K562 (cell line): Measurements from ENCODE around the gene PLXNB2. TPM values are rescaled to one million over a fixed set of nuclear protein-coding genes. Genes with fewer than 3 reads are reported as not detected.

ENCODE experiments used
- CC2D1A ChIP-seq: fragments of 450-650 bp; IDR thresholded peaks from 2 replicates; pipeline ENCODE4 v1.6.1; 2017; ENCODE audit warnings: mild to moderate bottlenecking
- DACH1 ChIP-seq: fragments of 450-650 bp; IDR thresholded peaks from 2 replicates; pipeline ENCODE4 v1.6.1; 2018; ENCODE audit not compliant: partially characterized antibody
- JUND ChIP-seq, 2 experiments: IDR thresholded peaks; 2 replicates in 1 of 2; 3 replicates in 1 of 2; pipeline ENCODE4 v1.6.1; 2011; ENCODE audit warnings: borderline replicate concordance in 2 of 2, low read depth in 2 of 2, low read length in 2 of 2, improper control_type of control experiment in 1 of 2, missing biosample characterization in 1 of 2, missing genetic modification characterization in 1 of 2, missing genetic modification reagents in 1 of 2
- MITF ChIP-seq: IDR thresholded peaks from 2 replicates; pipeline ENCODE4 v1.6.1; 2014; ENCODE audit warnings: antibody characterized with exemption
- ZBTB33 ChIP-seq: sonication (generic); formaldehyde crosslinking; IDR thresholded peaks from 2 replicates; pipeline ENCODE4 v1.8.1; 2023; ENCODE audit warnings: mild to moderate bottlenecking, missing genetic modification reagents
- ZC3H11A ChIP-seq: IDR thresholded peaks from 2 replicates; pipeline ENCODE4 v1.6.1; 2012; ENCODE audit warnings: low read depth, low read length, improper control_type of control experiment
- ZNF696 ChIP-seq: fragments of 250-450 bp; sonication (Bioruptor Pico); conservative IDR thresholded peaks from 2 replicates; pipeline ENCODE4 v1.4.0; 2020; ENCODE audit warnings: mild to moderate bottlenecking, moderate library complexity
- polyA plus RNA-seq, 8 experiments: library from polyadenylated mRNA; depleted of rRNA in 4 of 8; stranded (reverse) in 5 of 8; unstranded in 3 of 8; fragments of >200 nt; fragmentation: Nextera tagmentation in 2 of 8; fragmentation: Illumina TruSeq in 1 of 8; extraction: Ambion mirVana in 2 of 8; extraction: Trizol in 1 of 8; gene quantifications; 2 replicates each; pipeline versions ENCODE4 v1.2.1 to v1.2.3, GENCODE V29; 2011 to 2014; ENCODE audit warnings: inconsistent platforms in 1 of 8, missing spikeins in 1 of 8
- total RNA-seq, 7 experiments: library from RNA; depleted of rRNA in 6 of 7; stranded (reverse); fragments of >200 nt in 6 of 7; fragmentation: Illumina TruSeq in 2 of 7; extraction: Trizol in 2 of 7; gene quantifications; 2 replicates each; pipeline versions ENCODE4 v1.2.1 to v1.2.3, GENCODE V29; 2011 to 2021; ENCODE audit warnings: low replicate concordance in 1 of 7
- TF ChIP-seq, protein P1 (sequence below), 2 experiments: fragments of 450-650 bp; formaldehyde crosslinking in 1 of 2; IDR thresholded peaks; 2 replicates each; pipeline versions ENCODE4 v1.4.0 to v1.6.1; 2014 to 2020; ENCODE audit warnings: mild to moderate bottlenecking in 2 of 2, borderline replicate concordance in 1 of 2, low read depth in 1 of 2

Gene PLXNB2
- total and polyA plus RNA-seq, 9 of the 15 experiments (the other 6 are each of a cell fraction or from before 2014, with no cell fraction given) = 0.15 to 45.1 (median 13.6) TPM

- 0 out of 2 replicates have a peak, but pooled peaks have one; percentile 9 for TF ChIP-seq JUND (IDR thresholded peaks at IDR 0.05; ENCODE audit: borderline replicate concordance, low read depth, low read length)
- TF ChIP-seq JUND (tag; IDR thresholded peaks at IDR 0.05; ENCODE audit: borderline replicate concordance, low read depth, low read length) = no peak
- TF ChIP-seq ZC3H11A = no peak
- TF ChIP-seq MITF = no peak
- TF ChIP-seq, protein P1, sequence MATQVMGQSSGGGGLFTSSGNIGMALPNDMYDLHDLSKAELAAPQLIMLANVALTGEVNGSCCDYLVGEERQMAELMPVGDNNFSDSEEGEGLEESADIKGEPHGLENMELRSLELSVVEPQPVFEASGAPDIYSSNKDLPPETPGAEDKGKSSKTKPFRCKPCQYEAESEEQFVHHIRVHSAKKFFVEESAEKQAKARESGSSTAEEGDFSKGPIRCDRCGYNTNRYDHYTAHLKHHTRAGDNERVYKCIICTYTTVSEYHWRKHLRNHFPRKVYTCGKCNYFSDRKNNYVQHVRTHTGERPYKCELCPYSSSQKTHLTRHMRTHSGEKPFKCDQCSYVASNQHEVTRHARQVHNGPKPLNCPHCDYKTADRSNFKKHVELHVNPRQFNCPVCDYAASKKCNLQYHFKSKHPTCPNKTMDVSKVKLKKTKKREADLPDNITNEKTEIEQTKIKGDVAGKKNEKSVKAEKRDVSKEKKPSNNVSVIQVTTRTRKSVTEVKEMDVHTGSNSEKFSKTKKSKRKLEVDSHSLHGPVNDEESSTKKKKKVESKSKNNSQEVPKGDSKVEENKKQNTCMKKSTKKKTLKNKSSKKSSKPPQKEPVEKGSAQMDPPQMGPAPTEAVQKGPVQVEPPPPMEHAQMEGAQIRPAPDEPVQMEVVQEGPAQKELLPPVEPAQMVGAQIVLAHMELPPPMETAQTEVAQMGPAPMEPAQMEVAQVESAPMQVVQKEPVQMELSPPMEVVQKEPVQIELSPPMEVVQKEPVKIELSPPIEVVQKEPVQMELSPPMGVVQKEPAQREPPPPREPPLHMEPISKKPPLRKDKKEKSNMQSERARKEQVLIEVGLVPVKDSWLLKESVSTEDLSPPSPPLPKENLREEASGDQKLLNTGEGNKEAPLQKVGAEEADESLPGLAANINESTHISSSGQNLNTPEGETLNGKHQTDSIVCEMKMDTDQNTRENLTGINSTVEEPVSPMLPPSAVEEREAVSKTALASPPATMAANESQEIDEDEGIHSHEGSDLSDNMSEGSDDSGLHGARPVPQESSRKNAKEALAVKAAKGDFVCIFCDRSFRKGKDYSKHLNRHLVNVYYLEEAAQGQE (IDR thresholded peaks at IDR 0.05; ENCODE audit: borderline replicate concordance) = peak; percentile 71
- TF ChIP-seq, protein P1 (CRISPR knock-in tag; IDR thresholded peaks at IDR 0.05; ENCODE audit: low read depth) = no peak
- TF ChIP-seq CC2D1A = 0 out of 2 replicates have a peak, but pooled peaks have one; percentile 28
- no peak for TF ChIP-seq ZNF696 (CRISPR knock-in tag)
- TF ChIP-seq ZBTB33 (CRISPR knock-in tag) = peak; percentile 26; the same call in 1 of the 2 replicates
- peak; percentile 39 for TF ChIP-seq DACH1
Measured at GRCh38 chr22:50341977-50342650, 34.7 kb upstream of the PLXNB2 start (continued).
